Measurements from ENCODE around the gene RAP1A.

RAP1A gene

GRCh38 chr1:111733992-111734341 lies 114.4 kb downstream of the RAP1A start:
- H3K27me3 ChIP-seq (ENCODE audit: insufficient read depth, low read depth), result no peaks in the 10 kb centered on the region
- no peak overlapping the region for H3K4me3 ChIP-seq (IDR thresholded peaks at IDR 0.05; ENCODE audit: insufficient read depth, low read depth, low read length)
- no peaks in the 10 kb centered on the region for H3K36me3 ChIP-seq (ENCODE audit: insufficient read depth)
- peaks cover 9% of the 10 kb centered on the region for H3K4me1 ChIP-seq (ENCODE audit: low read depth, poor library complexity, severe bottlenecking)
- no peak overlapping the region for H3K4me2 ChIP-seq
- H3K27ac ChIP-seq, result no peak overlapping the region
- H3K79me2 ChIP-seq (ENCODE audit: insufficient read depth, low read depth), result no peaks in the 10 kb centered on the region
- H4K20me1 ChIP-seq (ENCODE audit: insufficient read depth), result no peaks in the 10 kb centered on the region
- TF ChIP-seq, protein P1, sequence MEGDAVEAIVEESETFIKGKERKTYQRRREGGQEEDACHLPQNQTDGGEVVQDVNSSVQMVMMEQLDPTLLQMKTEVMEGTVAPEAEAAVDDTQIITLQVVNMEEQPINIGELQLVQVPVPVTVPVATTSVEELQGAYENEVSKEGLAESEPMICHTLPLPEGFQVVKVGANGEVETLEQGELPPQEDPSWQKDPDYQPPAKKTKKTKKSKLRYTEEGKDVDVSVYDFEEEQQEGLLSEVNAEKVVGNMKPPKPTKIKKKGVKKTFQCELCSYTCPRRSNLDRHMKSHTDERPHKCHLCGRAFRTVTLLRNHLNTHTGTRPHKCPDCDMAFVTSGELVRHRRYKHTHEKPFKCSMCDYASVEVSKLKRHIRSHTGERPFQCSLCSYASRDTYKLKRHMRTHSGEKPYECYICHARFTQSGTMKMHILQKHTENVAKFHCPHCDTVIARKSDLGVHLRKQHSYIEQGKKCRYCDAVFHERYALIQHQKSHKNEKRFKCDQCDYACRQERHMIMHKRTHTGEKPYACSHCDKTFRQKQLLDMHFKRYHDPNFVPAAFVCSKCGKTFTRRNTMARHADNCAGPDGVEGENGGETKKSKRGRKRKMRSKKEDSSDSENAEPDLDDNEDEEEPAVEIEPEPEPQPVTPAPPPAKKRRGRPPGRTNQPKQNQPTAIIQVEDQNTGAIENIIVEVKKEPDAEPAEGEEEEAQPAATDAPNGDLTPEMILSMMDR (conservative IDR thresholded peaks at IDR 0.05; ENCODE audit: low read depth, low read length), result no peak
- H3K9ac ChIP-seq, result no peak overlapping the region
- no peak overlapping the region for H2AFZ ChIP-seq (ENCODE audit: low read depth)

DNA sequence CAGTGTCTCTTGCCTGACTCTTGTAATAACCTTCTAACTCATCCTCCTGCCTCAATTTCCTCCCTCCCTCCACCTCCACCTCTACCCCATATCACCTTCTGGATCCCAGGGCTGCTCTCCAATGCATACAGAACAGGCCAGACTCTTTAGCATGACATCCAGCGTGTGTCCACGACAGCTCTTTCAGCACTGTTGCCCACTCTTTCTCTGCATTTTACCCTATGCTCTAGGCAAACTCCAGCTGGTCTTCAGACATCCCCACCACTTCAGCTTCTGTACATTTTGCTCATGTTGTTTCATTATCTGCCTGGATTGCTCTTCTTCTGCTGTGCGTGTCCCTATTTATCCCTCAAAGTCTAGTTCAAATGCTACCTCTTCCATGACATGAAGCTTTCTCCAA lies 114.8 kb downstream of the RAP1A start:
- H2AFZ ChIP-seq (ENCODE audit: low read depth), result no peak overlapping the region
- no peaks in the 10 kb centered on the region for H3K79me2 ChIP-seq (ENCODE audit: insufficient read depth, low read depth)
- TF ChIP-seq, protein P1 (conservative IDR thresholded peaks at IDR 0.05; ENCODE audit: low read depth, low read length), result no peak
- H4K20me1 ChIP-seq (ENCODE audit: insufficient read depth), result no peaks in the 10 kb centered on the region
- no peak overlapping the region for H3K4me2 ChIP-seq
- H3K27me3 ChIP-seq (ENCODE audit: insufficient read depth, low read depth), result no peaks in the 10 kb centered on the region
- no peak overlapping the region for H3K4me3 ChIP-seq (IDR thresholded peaks at IDR 0.05; ENCODE audit: insufficient read depth, low read depth, low read length)
- H3K4me1 ChIP-seq (ENCODE audit: low read depth, poor library complexity, severe bottlenecking), result peaks cover 9% of the 10 kb centered on the region
- no peaks in the 10 kb centered on the region for H3K36me3 ChIP-seq (ENCODE audit: insufficient read depth)
- H3K9ac ChIP-seq, result no peak overlapping the region
- no peak overlapping the region for H3K27ac ChIP-seq

GRCh38 chr1:111734856-111735255 lies 115.3 kb downstream of the RAP1A start:
- Histone ChIP-seq H4K20me1 (ENCODE audit: insufficient read depth) (no peaks in the 10 kb centered on the region), H2AFZ (ENCODE audit: low read depth) (no peak overlapping the region), H3K36me3 (ENCODE audit: insufficient read depth) (no peaks in the 10 kb centered on the region), H3K9ac (no peak overlapping the region), H3K4me3 (IDR thresholded peaks at IDR 0.05; ENCODE audit: insufficient read depth, low read depth, low read length) (no peak overlapping the region), H3K27ac (no peak overlapping the region), H3K27me3 (ENCODE audit: insufficient read depth, low read depth) (no peaks in the 10 kb centered on the region), H3K79me2 (ENCODE audit: insufficient read depth, low read depth) (no peaks in the 10 kb centered on the region), H3K4me2 (no peak overlapping the region), H3K4me1 (ENCODE audit: low read depth, poor library complexity, severe bottlenecking) (peaks cover 9% of the 10 kb centered on the region)
- TF ChIP-seq, protein P1 (conservative IDR thresholded peaks at IDR 0.05; ENCODE audit: low read depth, low read length), result no peak

- H3K27me3 ChIP-seq (ENCODE audit: insufficient read depth, low read depth), result no peaks in the 10 kb centered on the region
- H3K4me3 ChIP-seq (IDR thresholded peaks at IDR 0.05; ENCODE audit: insufficient read depth, low read depth, low read length), result no peak overlapping the region
- H3K27ac ChIP-seq, result no peak overlapping the region
- no peak overlapping the region for H2AFZ ChIP-seq (ENCODE audit: low read depth)
- H3K36me3 ChIP-seq (ENCODE audit: insufficient read depth), result no peaks in the 10 kb centered on the region
- no peak overlapping the region for H3K9ac ChIP-seq
- TF ChIP-seq, protein P1 (conservative IDR thresholded peaks at IDR 0.05; ENCODE audit: low read depth, low read length), result no peak
- H3K4me1 ChIP-seq (ENCODE audit: low read depth, poor library complexity, severe bottlenecking), result peaks cover 9% of the 10 kb centered on the region
- no peaks in the 10 kb centered on the region for H3K79me2 ChIP-seq (ENCODE audit: insufficient read depth, low read depth)
- no peaks in the 10 kb centered on the region for H4K20me1 ChIP-seq (ENCODE audit: insufficient read depth)
- H3K4me2 ChIP-seq, result no peak overlapping the region
Observed at GRCh38 chr1:111735321-111735720, 115.7 kb downstream of the RAP1A start.

Data from KMS-11 (cell line).